DND-41 (cell line): Measurements from ENCODE around the gene PTPRN2.

Experiments used
- ATAC-seq: fragments of 200-7000 bp; cut with Tn5 transposase; 3 replicates; pipeline ENCODE4 v1.9.1; 2021; ENCODE audit warnings: low read depth; ENCODE audit not compliant: insufficient read depth
- DNase-seq: peaks from one replicate; pipeline ENCODE4 v3.0.0-alpha.2; 2020
- H2AFZ ChIP-seq: 2 replicates; pipeline ENCODE4 v1.6.0; 2012; ENCODE audit warnings: low read depth, low read length
- H3K27ac ChIP-seq: 2 replicates; pipeline ENCODE4 v1.5.1; 2012; ENCODE audit warnings: low read length, inconsistent platforms
- H3K27me3 ChIP-seq: fragments of 200-600 bp; sonication (generic); 2 replicates; pipeline ENCODE4 v1.6.0; 2012; ENCODE audit warnings: low read length, mild to moderate bottlenecking, inconsistent platforms; ENCODE audit not compliant: insufficient read depth, poor library complexity
- H3K36me3 ChIP-seq: 2 replicates; pipeline ENCODE4 v1.5.1; 2012; ENCODE audit warnings: low read length, inconsistent platforms; ENCODE audit not compliant: insufficient read depth
- H3K4me1 ChIP-seq: 2 replicates; pipeline ENCODE4 v1.5.1; 2012; ENCODE audit warnings: mild to moderate bottlenecking, low read length; ENCODE audit not compliant: insufficient read depth
- H3K4me2 ChIP-seq: 2 replicates; pipeline ENCODE4 v1.6.0; 2012; ENCODE audit warnings: mild to moderate bottlenecking, moderate library complexity, low read length, inconsistent platforms; ENCODE audit not compliant: insufficient read depth
- H3K4me3 ChIP-seq, 2 experiments: fragments of 200-600 bp in 1 of 2; shearing (Covaris generic) in 1 of 2; 2 replicates each; pipeline ENCODE4 v1.5.1; 2012 to 2016; ENCODE audit warnings: inconsistent platforms in 2 of 2, low read length in 2 of 2, mild to moderate bottlenecking in 2 of 2, low read depth in 1 of 2, moderate library complexity in 1 of 2
- H3K79me2 ChIP-seq: 2 replicates; pipeline ENCODE4 v1.6.0; 2012; ENCODE audit warnings: low read length, inconsistent platforms; ENCODE audit not compliant: insufficient read depth
- H3K9ac ChIP-seq: 2 replicates; pipeline ENCODE4 v1.6.0; 2012; ENCODE audit warnings: low read depth, mild to moderate bottlenecking, inconsistent platforms, low read length, moderate library complexity
- H3K9me3 ChIP-seq: 2 replicates; pipeline ENCODE4 v1.5.1; 2012; ENCODE audit warnings: low read length, moderate library complexity, mild to moderate bottlenecking, inconsistent platforms; ENCODE audit not compliant: insufficient read depth, severe bottlenecking
- H4K20me1 ChIP-seq: 2 replicates; pipeline ENCODE4 v1.6.0; 2012; ENCODE audit warnings: low read length; ENCODE audit not compliant: insufficient read depth
- CTCF ChIP-seq: IDR thresholded peaks from 2 replicates; pipeline ENCODE4 v1.5.1; 2012; ENCODE audit warnings: borderline replicate concordance, low read length, moderate library complexity, mild to moderate bottlenecking; ENCODE audit not compliant: poor library complexity, severe bottlenecking; ENCODE audit errors: extremely low read depth
- EZH2 ChIP-seq: IDR thresholded peaks from 3 replicates; pipeline ENCODE4 v1.6.1; 2012; ENCODE audit warnings: borderline replicate concordance, low read depth, mild to moderate bottlenecking, moderate library complexity, low read length, inconsistent platforms; ENCODE audit not compliant: severe bottlenecking

The PTPRN2 gene

GRCh38 chr7:157520249-157520648, 1067.4 kb downstream of the PTPRN2 start:
- Histone ChIP-seq H3K4me3 (no peak overlapping the region), H3K4me1 (no peaks in the 10 kb centered on the region), H3K27me3 (no peaks in the 10 kb centered on the region), H2AFZ (no peak overlapping the region), H3K9me3 (no peaks in the 10 kb centered on the region), H3K36me3 (no peaks in the 10 kb centered on the region), H4K20me1 (no peaks in the 10 kb centered on the region), H3K9ac (no peak overlapping the region), H3K27ac (no peak overlapping the region), H3K79me2 (no peaks in the 10 kb centered on the region), H3K4me2 (no peak overlapping the region)
- ATAC-seq, result no peak
- TF ChIP-seq EZH2 (no peak), CTCF (no peak)
- peak; percentile 6 for DNase-seq

GRCh38 chr7:157519798-157520244, 1067.8 kb downstream of the PTPRN2 start:
- Histone ChIP-seq H3K36me3 (no peaks in the 10 kb centered on the region), H3K4me2 (no peak overlapping the region), H3K4me1 (no peaks in the 10 kb centered on the region), H3K27ac (no peak overlapping the region), H3K4me3 (no peak overlapping the region), H3K27me3 (no peaks in the 10 kb centered on the region), H2AFZ (no peak overlapping the region), H3K9me3 (no peaks in the 10 kb centered on the region), H3K9ac (no peak overlapping the region), H4K20me1 (no peaks in the 10 kb centered on the region), H3K79me2 (no peaks in the 10 kb centered on the region)
- TF ChIP-seq CTCF (no peak), EZH2 (no peak)
- ATAC-seq, result no peak
- DNase-seq, result no peak

GRCh38 chr7:157519246-157519645, 1068.4 kb downstream of the PTPRN2 start:
- H3K79me2 ChIP-seq, result no peaks in the 10 kb centered on the region
- no peaks in the 10 kb centered on the region for H3K36me3 ChIP-seq
- H3K27ac ChIP-seq, result no peak overlapping the region
- no peaks in the 10 kb centered on the region for H4K20me1 ChIP-seq
- TF ChIP-seq CTCF, result no peak
- no peak for TF ChIP-seq EZH2
- ATAC-seq (no peak), DNase-seq (no peak)
- no peaks in the 10 kb centered on the region for H3K27me3 ChIP-seq
- H3K9ac ChIP-seq, result no peak overlapping the region
- H3K9me3 ChIP-seq, result no peaks in the 10 kb centered on the region
- H3K4me3 ChIP-seq, result no peak overlapping the region
- no peak overlapping the region for H2AFZ ChIP-seq
- no peaks in the 10 kb centered on the region for H3K4me1 ChIP-seq
- H3K4me2 ChIP-seq, result no peak overlapping the region

GRCh38 chr7:157518514-157519175, 1069.0 kb downstream of the PTPRN2 start:
- no peaks in the 10 kb centered on the region for H3K4me1 ChIP-seq
- ATAC-seq (no peak), DNase-seq (no peak)
- H2AFZ ChIP-seq, result no peak overlapping the region
- no peak overlapping the region for H3K4me3 ChIP-seq
- no peak overlapping the region for H3K27ac ChIP-seq
- no peaks in the 10 kb centered on the region for H3K27me3 ChIP-seq
- no peak overlapping the region for H3K4me2 ChIP-seq
- H3K79me2 ChIP-seq, result no peaks in the 10 kb centered on the region
- H3K9me3 ChIP-seq, result no peaks in the 10 kb centered on the region
- H3K36me3 ChIP-seq, result no peaks in the 10 kb centered on the region
- no peaks in the 10 kb centered on the region for H4K20me1 ChIP-seq
- TF ChIP-seq CTCF (no peak), EZH2 (no peak)
- no peak overlapping the region for H3K9ac ChIP-seq
